LoVo (cell line): ENCODE results near the gene CORO2B.

ENCODE experiments used
- DNase-seq: peaks from one replicate; pipeline ENCODE4 v3.0.0-alpha.2; 2016; ENCODE audit warnings: low spot score

The CORO2B gene

GRCh38 chr15:68609629-68610028 is 30.8 kb downstream of the CORO2B start:
- DNase-seq = no peak

GRCh38 chr15:68610825-68611224 is 32.0 kb downstream of the CORO2B start:
- no peak for DNase-seq

- DNase-seq = no peak
Measured at GRCh38 chr15:68612503-68612902, 33.7 kb downstream of the CORO2B start.

GRCh38 chr15:68612979-68613740 is 34.4 kb downstream of the CORO2B start:
- DNase-seq = no peak

- no peak for DNase-seq
Measured at GRCh38 chr15:68614286-68615035, 35.7 kb downstream of the CORO2B start.

GRCh38 chr15:68615301-68615700 is 36.5 kb downstream of the CORO2B start:
- DNase-seq = no peak

- no peak for DNase-seq
Measured at GRCh38 chr15:68615811-68616210, 37.0 kb downstream of the CORO2B start.

GRCh38 chr15:68616397-68616796 is 37.6 kb downstream of the CORO2B start:
- DNase-seq = no peak

GRCh38 chr15:68617001-68617400 is 38.2 kb downstream of the CORO2B start:
- no peak for DNase-seq

GRCh38 chr15:68617777-68618176 is 39.0 kb downstream of the CORO2B start:
- no peak for DNase-seq

GRCh38 chr15:68618394-68618793 is 39.6 kb downstream of the CORO2B start:
- DNase-seq = no peak

GRCh38 chr15:68618908-68619698 is 40.3 kb downstream of the CORO2B start:
- DNase-seq = no peak

- DNase-seq = no peak
Measured at GRCh38 chr15:68620721-68621527, 42.1 kb downstream of the CORO2B start.

GRCh38 chr15:68621535-68621934 is 42.7 kb downstream of the CORO2B start:
- no peak for DNase-seq

GRCh38 chr15:68623301-68623892 is 44.6 kb downstream of the CORO2B start:
- DNase-seq = no peak

GRCh38 chr15:68625853-68626252 is 47.1 kb downstream of the CORO2B start:
- DNase-seq = no peak

- no peak for DNase-seq
Measured at GRCh38 chr15:68626283-68626682, 47.5 kb downstream of the CORO2B start.

- DNase-seq = no peak
Measured at GRCh38 chr15:68626739-68627138, 47.9 kb downstream of the CORO2B start.

GRCh38 chr15:68627476-68627875 is 48.7 kb downstream of the CORO2B start:
- no peak for DNase-seq

GRCh38 chr15:68627995-68628394 is 49.2 kb downstream of the CORO2B start:
- no peak for DNase-seq

- DNase-seq = no peak
Measured at GRCh38 chr15:68629519-68630210, 50.9 kb downstream of the CORO2B start.
